ENCODE measurements around the gene RASA3.

RASA3 gene

GRCh38 chr13:114064450-114065140, 67.8 kb downstream of the RASA3 start:
- no peak for DNase-seq

GRCh38 chr13:114063545-114064449, 68.6 kb downstream of the RASA3 start:
- DNase-seq = peak; percentile 67

GRCh38 chr13:114062754-114063153, 69.7 kb downstream of the RASA3 start:
- DNase-seq = no peak

GRCh38 chr13:114062341-114062740, 70.1 kb downstream of the RASA3 start:
- no peak for DNase-seq

- no peak for DNase-seq
Observed at GRCh38 chr13:114061744-114062143, 70.7 kb downstream of the RASA3 start.

- no peak for DNase-seq
Observed at GRCh38 chr13:114061047-114061446, 71.4 kb downstream of the RASA3 start.

GRCh38 chr13:114059946-114060860, 72.2 kb downstream of the RASA3 start:
- no peak for DNase-seq

GRCh38 chr13:114059428-114059827, 73.0 kb downstream of the RASA3 start:
- no peak for DNase-seq

- no peak for DNase-seq
Observed at GRCh38 chr13:114058051-114058867, 74.2 kb downstream of the RASA3 start.

GRCh38 chr13:114057166-114058050, 75.0 kb downstream of the RASA3 start:
- no peak for DNase-seq

- no peak for DNase-seq
Observed at GRCh38 chr13:114056205-114057013, 76.0 kb downstream of the RASA3 start.

GRCh38 chr13:114055766-114056165, 76.7 kb downstream of the RASA3 start:
- DNase-seq = no peak

GRCh38 chr13:114054830-114055439, 77.5 kb downstream of the RASA3 start:
- no peak for DNase-seq

GRCh38 chr13:114054264-114054663, 78.2 kb downstream of the RASA3 start:
- DNase-seq = no peak

GRCh38 chr13:114053026-114053425, 79.4 kb downstream of the RASA3 start:
- DNase-seq = peak; percentile 66

- no peak for DNase-seq
Observed at GRCh38 chr13:114050536-114051450, 81.6 kb downstream of the RASA3 start.

- DNase-seq = no peak
Observed at GRCh38 chr13:114049626-114050101, 82.8 kb downstream of the RASA3 start.

GRCh38 chr13:114049026-114049425, 83.4 kb downstream of the RASA3 start:
- DNase-seq = no peak

Data from EL (cell line).